Stimulated activated naive B cell treated with anti-CD40 and anti-IgM and Interleukin-4, amounts not matched to agents 10 μg/mL and 1 μg/mL and 100 μg/mL, for 72 hours (primary cell): ENCODE measurements around the gene EXOC2.

Experiments used
- ATAC-seq, 2 donors: fragments of 150-1000 bp; cut with Tn5 transposase; replicated peaks; 2 replicates each; pipeline ENCODE4 v1.10.0; 2021; ENCODE audit warnings: moderate library complexity in 1 of 2
- DNase-seq: peaks from one replicate; pipeline ENCODE4 v3.0.0; 2021
- H3K27ac Mint-ChIP-seq: one replicate; pipeline ENCODE4 v1.8.0; 2022; ENCODE audit warnings: mild to moderate bottlenecking, mixed read lengths
- H3K27me3 Mint-ChIP-seq, 2 donors: one replicate each; pipeline ENCODE4 v1.8.0; 2022; ENCODE audit warnings: mixed read lengths in 2 of 2
- H3K36me3 Mint-ChIP-seq, 2 donors: one replicate each; pipeline ENCODE4 v1.8.0; 2022; ENCODE audit warnings: mixed read lengths in 2 of 2, mild to moderate bottlenecking in 1 of 2
- H3K4me1 Mint-ChIP-seq, 2 donors: one replicate each; pipeline ENCODE4 v1.8.0; 2022; ENCODE audit warnings: mixed read lengths in 2 of 2, mild to moderate bottlenecking in 1 of 2
- H3K4me3 Mint-ChIP-seq, 2 donors: one replicate each; pipeline ENCODE4 v1.8.0; 2022; ENCODE audit warnings: mild to moderate bottlenecking in 2 of 2, mixed read lengths in 2 of 2, moderate library complexity in 1 of 2
- H3K9me3 Mint-ChIP-seq, 2 donors: one replicate each; pipeline ENCODE4 v1.8.0; 2022; ENCODE audit warnings: mixed read lengths in 2 of 2, mild to moderate bottlenecking in 1 of 2

Gene EXOC2

GRCh38 chr6:692858-693722, at the start of gene EXOC2:
Gene EXOC2, minus strand, starts transcription at chr6:693139. Its CDS starts 55,321 bp downstream, at chr6:637818.
- H3K27me3 Mint-ChIP-seq, result no peaks in the 10 kb centered on the region
- H3K4me3 Mint-ChIP-seq, result peak within 1 kb of the TSS; percentile 93 to 99
- peaks cover 19 to 31% of the 10 kb centered on the region in 2 donors for H3K4me1 Mint-ChIP-seq
- H3K27ac Mint-ChIP-seq, result peak within 1 kb of the TSS; percentile 95
- peaks cover 9 to 11% of the 10 kb centered on the region in 2 donors for H3K36me3 Mint-ChIP-seq
- no peaks in the 10 kb centered on the region for H3K9me3 Mint-ChIP-seq
- ATAC-seq (peak; percentile 89 to 92), DNase-seq (peak; percentile 84)

- H3K4me3 Mint-ChIP-seq, result no peak overlapping the region
- H3K4me1 Mint-ChIP-seq, result no peaks in the 10 kb centered on the region
- DNase-seq, result no peak
- H3K36me3 Mint-ChIP-seq, result no peaks in the 10 kb centered on the region
- H3K27me3 Mint-ChIP-seq, result peaks cover 21 to 24% of the 10 kb centered on the region in 2 donors
- peaks cover 0 to 3% of the 10 kb centered on the region in 2 donors for H3K9me3 Mint-ChIP-seq
- ATAC-seq, result peak in 1 of 2 donors; percentile 45
- H3K27ac Mint-ChIP-seq, result no peak overlapping the region
Observed at GRCh38 chr6:741410-742339, 48.7 kb upstream of the EXOC2 start.

GRCh38 chr6:736657-737446, 43.9 kb upstream of the EXOC2 start:
- Mint-ChIP-seq H3K4me3 (no peak overlapping the region), H3K27me3 (peaks cover 22 to 33% of the 10 kb centered on the region in 2 donors), H3K27ac (no peak overlapping the region), H3K4me1 (no peaks in the 10 kb centered on the region), H3K9me3 (peaks cover 0 to 4% of the 10 kb centered on the region in 2 donors), H3K36me3 (no peaks in the 10 kb centered on the region)
- DNase-seq, result no peak
- no peak for ATAC-seq

GRCh38 chr6:733431-734219, 40.7 kb upstream of the EXOC2 start:
- no peak overlapping the region for H3K4me3 Mint-ChIP-seq
- H3K9me3 Mint-ChIP-seq, result peaks cover 0 to 4% of the 10 kb centered on the region in 2 donors
- ATAC-seq, result no peak
- no peak overlapping the region for H3K27ac Mint-ChIP-seq
- DNase-seq, result no peak
- H3K36me3 Mint-ChIP-seq, result no peaks in the 10 kb centered on the region
- H3K27me3 Mint-ChIP-seq, result peaks cover 6 to 45% of the 10 kb centered on the region in 2 donors
- H3K4me1 Mint-ChIP-seq, result no peaks in the 10 kb centered on the region

GRCh38 chr6:731924-732323, 39.0 kb upstream of the EXOC2 start:
- H3K27me3 Mint-ChIP-seq, result peaks cover 8 to 51% of the 10 kb centered on the region in 2 donors
- no peaks in the 10 kb centered on the region for H3K36me3 Mint-ChIP-seq

GRCh38 chr6:729606-730320, 36.8 kb upstream of the EXOC2 start:
- H3K4me3 Mint-ChIP-seq, result no peak overlapping the region
- peaks cover 18 to 65% of the 10 kb centered on the region in 2 donors for H3K27me3 Mint-ChIP-seq
- ATAC-seq (no peak), DNase-seq (no peak)
- H3K4me1 Mint-ChIP-seq, result no peaks in the 10 kb centered on the region
- H3K9me3 Mint-ChIP-seq, result peaks cover 0 to 2% of the 10 kb centered on the region in 2 donors
- no peaks in the 10 kb centered on the region for H3K36me3 Mint-ChIP-seq
- H3K27ac Mint-ChIP-seq, result no peak overlapping the region

More at GRCh38 chr6:731924-732323, 39.0 kb upstream of the EXOC2 start:
- Mint-ChIP-seq H3K4me1 (no peaks in the 10 kb centered on the region), H3K4me3 (no peak overlapping the region), H3K9me3 (peaks cover 0 to 3% of the 10 kb centered on the region in 2 donors), H3K27ac (no peak overlapping the region)
- no peak for DNase-seq
- no peak for ATAC-seq

- peaks cover 0 to 2% of the 10 kb centered on the region in 2 donors for H3K9me3 Mint-ChIP-seq
- peaks cover 19 to 59% of the 10 kb centered on the region in 2 donors for H3K27me3 Mint-ChIP-seq
- DNase-seq (no peak), ATAC-seq (no peak)
- H3K36me3 Mint-ChIP-seq, result no peaks in the 10 kb centered on the region
- no peaks in the 10 kb centered on the region for H3K4me1 Mint-ChIP-seq
- H3K4me3 Mint-ChIP-seq, result no peak overlapping the region
- H3K27ac Mint-ChIP-seq, result no peak overlapping the region
Observed at GRCh38 chr6:727856-728255, 34.9 kb upstream of the EXOC2 start.

GRCh38 chr6:723540-723939, 30.6 kb upstream of the EXOC2 start:
- Mint-ChIP-seq H3K9me3 (peaks cover 0 to 2% of the 10 kb centered on the region in 2 donors), H3K36me3 (no peaks in the 10 kb centered on the region), H3K4me1 (peaks cover 0 to 2% of the 10 kb centered on the region in 2 donors), H3K27ac (no peak overlapping the region), H3K4me3 (no peak overlapping the region), H3K27me3 (peaks cover 19 to 39% of the 10 kb centered on the region in 2 donors)
- DNase-seq (no peak), ATAC-seq (no peak)

GRCh38 chr6:722608-723007, 29.7 kb upstream of the EXOC2 start:
- no peak overlapping the region for H3K4me3 Mint-ChIP-seq

GRCh38 chr6:722077-722524, 29.2 kb upstream of the EXOC2 start:
- H3K4me3 Mint-ChIP-seq, result no peak overlapping the region
- no peak overlapping the region for H3K27ac Mint-ChIP-seq
- peaks cover 0 to 4% of the 10 kb centered on the region in 2 donors for H3K9me3 Mint-ChIP-seq
- ATAC-seq (peak; percentile 75 to 85), DNase-seq (peak; percentile 48)
- H3K36me3 Mint-ChIP-seq, result no peaks in the 10 kb centered on the region
- peaks cover 14 to 41% of the 10 kb centered on the region in 2 donors for H3K27me3 Mint-ChIP-seq
- peaks cover 0 to 2% of the 10 kb centered on the region in 2 donors for H3K4me1 Mint-ChIP-seq

More at GRCh38 chr6:722608-723007, 29.7 kb upstream of the EXOC2 start:
- Mint-ChIP-seq H3K27ac (no peak overlapping the region), H3K27me3 (peaks cover 19 to 41% of the 10 kb centered on the region in 2 donors), H3K4me1 (peaks cover 0 to 2% of the 10 kb centered on the region in 2 donors), H3K9me3 (peaks cover 0 to 2% of the 10 kb centered on the region in 2 donors), H3K36me3 (no peaks in the 10 kb centered on the region)
- ATAC-seq (no peak), DNase-seq (no peak)

GRCh38 chr6:718345-718744, 25.4 kb upstream of the EXOC2 start:
- DNase-seq, result no peak
- Mint-ChIP-seq H3K4me3 (no peak overlapping the region), H3K9me3 (peaks cover 0 to 4% of the 10 kb centered on the region in 2 donors), H3K36me3 (peaks cover 0 to 4% of the 10 kb centered on the region in 2 donors), H3K4me1 (peaks cover 0 to 2% of the 10 kb centered on the region in 2 donors), H3K27me3 (peaks cover 0 to 22% of the 10 kb centered on the region in 2 donors), H3K27ac (no peak overlapping the region)
- ATAC-seq, result no peak

GRCh38 chr6:717135-717534, 24.2 kb upstream of the EXOC2 start:
- peaks cover 0 to 4% of the 10 kb centered on the region in 2 donors for H3K9me3 Mint-ChIP-seq

More at GRCh38 chr6:717135-717534, 24.2 kb upstream of the EXOC2 start:
- ATAC-seq (no peak), DNase-seq (no peak)
- Mint-ChIP-seq H3K27me3 (peaks cover 0 to 22% of the 10 kb centered on the region in 2 donors), H3K27ac (no peak overlapping the region), H3K36me3 (peaks cover 0 to 4% of the 10 kb centered on the region in 2 donors), H3K4me1 (peaks cover 0 to 2% of the 10 kb centered on the region in 2 donors), H3K4me3 (no peak overlapping the region)
